Activated CD4-positive, alpha-beta T cell treated with anti-CD3 and anti-CD28 coated beads, Interleukin-2, amount 50 U/mL, for 16 hours (primary cell): ENCODE results near the gene USP32.

Source experiments
- DNase-seq: peaks from one replicate; pipeline ENCODE4 v3.0.0-alpha.2; 2020

The USP32 gene

DNA sequence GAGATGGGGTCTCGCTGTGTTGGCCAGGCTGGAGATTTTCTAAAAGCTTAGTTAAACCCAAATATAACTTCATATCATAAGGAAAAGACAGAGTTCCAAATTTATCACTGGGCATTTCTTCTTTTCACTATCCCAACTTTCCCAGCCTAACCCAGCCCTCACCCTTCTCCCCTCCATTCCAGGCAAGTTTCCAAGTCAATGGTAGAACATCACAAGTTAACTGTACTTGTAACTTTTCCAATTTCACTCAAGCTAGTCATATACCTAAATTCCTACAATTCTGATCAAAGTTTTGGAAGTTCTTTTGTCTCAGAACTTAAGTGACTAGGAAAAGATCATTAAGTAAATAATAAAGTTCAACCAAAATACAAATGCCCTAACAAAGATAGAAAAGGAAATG is 61.2 kb downstream of the USP32 start:
- DNase-seq = no peak

DNA sequence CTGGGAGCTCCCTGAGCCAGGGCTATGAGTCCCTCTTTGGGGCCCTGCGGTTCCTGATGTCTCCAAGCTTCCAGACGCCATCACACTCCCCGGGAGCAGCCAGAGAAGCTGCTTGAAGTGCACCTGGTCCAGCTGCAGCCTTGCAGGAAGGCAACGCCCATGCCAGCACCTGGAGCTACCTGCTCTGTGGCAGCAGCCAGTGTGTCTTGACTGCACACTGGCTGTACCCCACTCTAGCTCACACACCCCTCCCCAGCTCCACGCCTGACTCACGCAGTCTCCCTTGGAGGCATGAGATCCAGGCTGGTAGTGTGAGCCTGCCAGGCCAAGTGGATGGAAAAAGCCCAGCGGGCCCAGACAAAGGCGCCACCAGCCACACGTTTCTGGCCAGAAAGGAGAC is 63.3 kb downstream of the USP32 start:
- DNase-seq = no peak

- DNase-seq = no peak
Observed at GRCh38 chr17:60327901-60328273, 64.0 kb downstream of the USP32 start.

DNA sequence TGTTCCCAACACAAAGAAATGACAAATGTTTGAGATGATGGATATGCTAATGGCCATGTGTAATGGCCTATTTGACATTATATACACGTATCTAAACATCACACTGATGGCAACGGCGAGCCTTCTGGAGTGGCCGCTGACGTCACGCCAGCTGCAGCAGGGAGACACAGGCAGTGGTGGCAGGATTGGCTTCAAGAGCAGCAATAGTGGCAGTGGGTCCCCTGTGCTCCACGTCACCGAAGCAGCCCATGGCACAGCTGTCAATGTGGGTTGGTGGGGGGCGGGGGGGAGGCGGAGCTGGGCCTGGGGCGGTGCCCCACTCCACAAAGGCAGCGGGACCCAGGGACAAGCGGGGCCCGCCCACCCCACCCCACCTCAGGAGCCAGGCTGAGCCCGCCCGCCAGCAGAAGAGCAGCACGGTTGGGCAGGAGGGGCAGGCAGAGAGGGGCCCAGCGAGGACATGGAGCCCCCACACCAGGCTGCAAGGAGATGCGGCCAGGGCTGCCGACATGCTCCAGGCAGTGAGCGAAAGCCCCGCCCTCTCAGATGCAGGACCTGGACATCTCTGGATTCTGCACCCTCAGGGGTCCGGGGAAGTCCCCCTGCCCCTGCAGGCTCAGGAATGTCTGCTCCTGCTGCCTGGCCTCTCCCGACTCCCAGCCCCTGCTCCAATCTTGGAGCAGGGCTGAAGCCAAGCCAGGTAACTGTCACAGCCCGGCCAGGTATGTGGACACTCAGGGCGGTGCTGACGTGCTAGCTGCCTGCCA is 64.6 kb downstream of the USP32 start:
- DNase-seq = no peak

GRCh38 chr17:60326702-60327101 is 65.2 kb downstream of the USP32 start:
- no peak for DNase-seq

DNA sequence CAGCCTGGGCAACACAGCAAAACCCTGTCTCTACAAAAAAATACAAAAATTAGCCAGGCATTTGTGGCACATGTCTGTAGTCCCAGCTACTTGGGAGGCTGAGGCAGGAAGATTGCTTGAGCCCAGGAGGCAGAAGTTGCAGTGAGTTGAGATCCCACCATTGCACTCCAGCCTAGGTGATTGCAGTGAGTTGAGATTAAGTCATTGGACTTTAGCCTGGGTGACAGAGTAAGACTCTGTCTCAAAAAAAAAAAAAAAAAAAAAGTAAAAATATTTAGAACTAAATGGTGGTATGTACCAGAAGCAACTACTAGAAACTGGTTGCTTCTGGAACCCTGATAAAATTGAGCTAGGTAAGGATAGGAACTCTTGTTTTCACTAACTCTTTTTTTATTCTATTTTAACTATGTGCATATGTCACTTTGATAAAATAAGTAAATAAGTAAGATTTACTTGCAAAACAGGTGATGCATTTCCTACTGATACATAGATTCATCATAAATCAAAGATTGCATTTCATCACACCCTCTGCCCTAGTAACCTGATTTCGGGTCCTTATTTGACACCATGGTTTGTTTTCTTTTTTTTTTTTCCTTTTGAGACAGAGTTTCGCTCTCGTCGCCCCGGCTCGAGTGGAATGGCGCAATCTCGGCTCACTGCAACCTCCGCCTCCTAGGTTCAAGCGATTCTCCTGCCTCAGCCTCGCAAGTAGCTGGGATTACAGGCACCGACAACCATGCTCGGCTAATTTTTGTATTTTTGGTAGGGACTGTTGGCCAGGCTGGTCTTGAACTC is 66.0 kb downstream of the USP32 start:
- DNase-seq = no peak

GRCh38 chr17:60323754-60324153 is 68.2 kb downstream of the USP32 start:
- no peak for DNase-seq

GRCh38 chr17:60322056-60322387 is 69.9 kb downstream of the USP32 start:
- no peak for DNase-seq

DNA sequence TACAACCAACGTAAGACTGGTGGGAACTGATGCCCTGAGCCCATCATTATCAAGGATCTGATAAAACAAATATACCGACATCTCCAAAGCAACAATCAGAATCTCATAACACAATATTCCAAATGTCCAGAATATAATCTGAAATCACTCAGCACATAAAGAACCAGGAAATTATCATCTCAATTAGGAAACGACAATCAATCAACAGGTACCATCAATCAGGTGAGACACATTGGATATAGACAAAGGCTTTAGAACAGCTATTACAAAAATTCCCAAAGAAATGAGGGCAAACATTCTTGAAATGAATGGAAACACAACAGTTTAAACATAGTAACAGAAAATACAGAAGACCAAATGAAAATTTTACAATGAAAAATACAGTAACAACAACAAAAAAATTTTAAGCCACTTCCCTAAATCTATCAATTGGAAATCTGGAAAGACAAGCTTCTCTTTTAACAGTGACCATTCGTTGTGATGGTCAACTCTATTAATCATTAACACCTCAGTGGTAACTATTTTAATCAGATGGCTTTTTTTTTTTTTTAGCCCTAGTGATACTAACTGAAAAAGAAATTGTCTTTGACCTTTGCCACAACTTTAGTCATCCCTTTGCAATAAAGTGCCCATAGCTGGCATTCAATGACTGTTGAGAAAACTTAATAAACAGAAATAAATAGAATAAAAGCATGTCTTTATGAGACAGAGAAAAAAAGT is 70.4 kb downstream of the USP32 start:
- no peak for DNase-seq

GRCh38 chr17:60318830-60319229 is 73.1 kb downstream of the USP32 start:
- no peak for DNase-seq

DNA sequence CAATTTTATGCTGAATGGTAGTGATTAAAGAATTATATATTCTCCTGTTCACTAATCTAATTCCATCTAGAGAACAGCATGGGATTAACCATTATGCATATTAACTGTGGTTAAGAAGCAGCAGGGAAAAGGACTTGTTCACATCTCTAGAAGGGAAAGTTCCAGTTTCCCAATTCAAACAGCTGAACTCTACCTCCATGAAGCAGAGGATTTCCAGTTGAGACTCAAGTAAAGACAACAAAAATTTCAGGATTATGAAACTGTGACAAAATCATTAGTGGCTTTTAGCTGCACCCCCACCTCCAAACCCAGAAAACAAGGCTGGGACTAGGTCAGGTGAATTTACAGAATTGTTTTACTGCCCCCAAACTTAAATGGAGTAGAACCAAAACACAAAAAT is 73.6 kb downstream of the USP32 start:
- no peak for DNase-seq

- DNase-seq = no peak
Observed at GRCh38 chr17:60315650-60316049, 76.3 kb downstream of the USP32 start.

DNA sequence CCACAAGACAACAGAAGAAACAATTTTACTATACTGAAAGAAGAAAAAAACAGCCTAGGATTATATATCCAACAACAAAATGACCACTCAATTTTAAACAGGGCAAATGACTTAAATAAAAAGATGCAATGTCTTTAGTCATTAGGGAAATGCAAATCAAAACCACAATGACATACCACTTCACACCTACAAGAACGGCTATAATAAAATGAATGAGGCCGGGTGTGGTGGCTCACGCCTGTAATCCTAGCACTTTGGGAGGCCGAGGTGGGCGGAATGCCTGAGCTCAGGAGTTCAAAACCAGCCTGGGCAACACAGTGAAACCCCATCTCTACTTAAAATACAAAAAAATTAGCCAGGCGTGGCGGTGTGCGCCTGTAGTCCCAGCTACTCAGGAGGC is 77.0 kb downstream of the USP32 start:
- peak; percentile 31 for DNase-seq

DNA sequence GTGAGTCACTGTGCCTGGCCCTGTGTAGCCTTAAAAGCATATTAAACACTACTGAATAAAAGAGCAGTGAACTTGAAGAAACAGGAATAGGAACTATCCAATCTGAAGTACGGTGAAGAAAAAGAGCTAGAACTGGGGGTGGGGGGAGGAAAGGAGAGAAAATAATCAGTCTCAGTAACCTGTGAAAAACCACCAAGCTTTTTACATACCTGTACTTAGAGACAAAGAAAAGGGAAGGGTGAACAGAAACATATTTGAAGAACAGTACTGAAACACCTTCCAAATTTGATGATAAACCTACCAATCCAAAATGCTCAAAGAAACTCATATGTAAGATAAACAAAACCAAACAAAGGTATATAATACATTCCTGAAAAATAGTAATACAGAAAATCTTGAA is 77.5 kb downstream of the USP32 start:
- no peak for DNase-seq

DNA sequence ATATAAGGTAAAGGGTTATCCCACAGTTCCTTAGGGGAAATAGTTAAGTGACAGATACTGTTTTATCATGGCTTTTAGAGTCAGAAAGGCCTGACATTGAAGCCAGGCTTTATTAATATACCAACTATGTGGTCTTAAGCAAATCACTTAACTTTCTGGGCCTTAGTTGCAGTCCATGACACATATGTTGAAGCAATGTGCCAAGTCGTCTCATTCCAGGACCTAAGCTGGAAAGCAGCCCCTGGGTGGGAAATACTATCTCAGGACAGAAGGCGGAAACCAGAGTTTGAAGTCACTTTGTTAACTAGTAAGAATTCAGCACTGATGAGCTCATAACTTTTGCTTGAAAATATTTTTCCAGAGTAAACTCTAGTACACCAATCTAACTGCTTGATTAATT is 80.0 kb downstream of the USP32 start:
- DNase-seq = no peak

GRCh38 chr17:60311186-60311585 is 80.7 kb downstream of the USP32 start:
- no peak for DNase-seq

GRCh38 chr17:60305141-60305540 is 86.8 kb downstream of the USP32 start:
- peak; percentile 35 for DNase-seq

DNA sequence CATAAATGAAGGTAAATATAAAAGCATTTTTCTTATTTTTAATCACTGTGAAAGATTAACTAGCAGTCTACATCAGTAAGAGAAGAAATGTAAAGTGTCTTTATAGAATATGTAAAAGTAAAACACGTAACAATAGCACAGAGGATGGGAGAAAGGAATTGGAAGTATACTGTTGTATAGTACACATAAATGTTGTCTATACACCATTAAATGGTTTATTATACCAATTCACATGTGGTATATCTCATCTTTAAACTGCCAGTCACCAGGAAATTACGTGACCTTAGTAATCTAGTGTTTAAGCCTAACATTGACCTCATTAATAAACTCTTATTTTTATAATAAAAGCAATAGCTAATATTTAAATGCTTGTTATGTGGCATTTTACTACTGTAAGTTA is 87.4 kb downstream of the USP32 start:
- no peak for DNase-seq

DNA sequence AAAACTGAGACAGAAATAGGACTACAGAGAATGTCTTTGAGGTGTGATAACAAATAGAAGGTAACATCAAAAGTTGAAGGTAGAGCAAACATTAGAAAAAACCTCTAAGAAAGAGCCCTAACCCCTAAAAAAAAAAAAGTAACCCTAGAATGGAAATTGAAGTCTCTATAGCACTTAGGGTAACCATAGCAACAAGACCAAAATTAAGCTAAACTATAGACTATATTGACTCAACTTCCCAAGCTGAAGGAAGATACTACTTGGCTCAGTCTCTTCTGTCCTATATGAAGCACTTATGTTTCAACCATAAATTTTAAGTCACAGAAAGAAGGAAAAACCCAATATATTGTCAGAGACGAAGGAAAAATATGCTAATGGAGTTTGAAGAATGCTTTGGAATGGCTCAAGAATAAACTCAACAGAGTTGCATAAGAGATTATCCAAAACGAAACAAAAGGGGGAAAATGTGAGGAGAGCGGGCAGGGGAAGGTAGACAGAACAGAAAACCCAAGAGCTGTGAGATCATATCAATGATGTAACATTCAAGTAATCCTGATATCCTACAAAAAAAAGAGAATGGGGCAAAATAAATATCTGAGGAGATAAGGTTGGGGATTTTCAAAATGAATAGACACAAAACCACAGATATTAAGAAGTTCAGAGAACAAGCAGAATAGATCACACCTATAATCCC is 88.4 kb downstream of the USP32 start:
- DNase-seq = no peak

- DNase-seq = no peak
Observed at GRCh38 chr17:60301649-60302048, 90.3 kb downstream of the USP32 start.

GRCh38 chr17:60300949-60301348 is 91.0 kb downstream of the USP32 start:
- no peak for DNase-seq

DNA sequence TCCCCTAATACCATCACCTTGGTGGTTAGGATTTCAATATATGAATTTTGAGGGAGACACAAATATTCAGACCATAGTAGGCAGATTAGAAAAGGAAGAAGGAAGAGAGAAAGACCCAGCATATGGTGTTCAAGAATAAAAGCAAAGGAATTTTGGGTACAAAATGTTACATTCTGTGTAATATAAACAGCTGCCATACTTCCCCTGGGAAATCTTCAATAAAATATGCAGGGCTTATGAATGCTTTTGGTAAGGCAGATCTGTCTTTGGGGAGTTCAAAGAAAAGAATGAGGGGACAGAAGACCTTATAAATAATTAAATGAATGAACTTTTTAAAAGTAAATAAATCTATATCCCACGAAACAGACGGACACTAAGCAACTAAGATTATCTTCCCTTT is 91.9 kb downstream of the USP32 start:
- DNase-seq = no peak

DNA sequence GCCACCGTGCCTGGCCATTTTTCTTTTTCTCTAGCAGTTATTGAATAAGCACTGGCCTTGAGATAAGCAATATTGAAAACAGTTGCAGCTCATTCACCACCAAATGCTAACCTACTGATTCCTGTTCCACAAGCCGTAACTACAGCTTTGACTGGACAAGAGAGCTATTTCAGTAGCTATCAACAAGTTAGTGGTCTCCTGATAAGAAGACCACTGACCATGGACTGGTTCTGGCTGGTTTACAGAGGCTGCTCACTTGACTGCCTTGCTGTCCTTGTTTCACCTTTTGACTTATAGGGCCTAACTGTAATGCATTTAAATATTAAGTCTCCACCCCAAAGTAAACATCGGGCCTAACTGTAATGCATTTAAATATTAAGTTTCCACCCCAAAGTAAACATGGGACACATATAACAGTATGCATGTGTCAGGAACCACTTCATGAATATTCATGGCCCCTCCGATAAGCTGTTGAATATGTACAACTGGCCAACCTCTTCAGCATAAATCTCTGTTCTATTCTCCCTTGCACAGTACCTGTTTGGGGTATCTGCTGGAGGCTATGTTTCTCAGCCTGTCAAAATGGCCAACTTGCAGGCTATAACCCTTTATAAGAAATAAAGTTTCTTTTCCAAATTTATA is 94.1 kb downstream of the USP32 start:
- no peak for DNase-seq
